H9 (cell line): Measurements from ENCODE around the gene ARL8A. TPM values are rescaled to one million over a fixed set of nuclear protein-coding genes. Genes with fewer than 3 reads are reported as not detected.

Experiments used
- DNase-seq: peaks from one replicate; pipeline ENCODE4 v3.0.0-alpha.2; 2017
- H2AFZ ChIP-seq: one replicate; pipeline ENCODE4 v1.6.1; 2013; ENCODE audit warnings: mild to moderate bottlenecking, low read length, control low read depth, moderate library complexity
- H2AK5ac ChIP-seq: 2 replicates; pipeline ENCODE4 v1.6.1; 2013; ENCODE audit warnings: low read length, control low read depth, mixed read lengths; ENCODE audit not compliant: insufficient read length
- H2BK120ac ChIP-seq: one replicate; pipeline ENCODE4 v1.6.1; 2013; ENCODE audit warnings: low read depth, mild to moderate bottlenecking, low read length, control low read depth, inconsistent platforms; ENCODE audit not compliant: poor library complexity, severe bottlenecking
- H2BK12ac ChIP-seq: 2 replicates; pipeline ENCODE4 v1.6.1; 2013; ENCODE audit warnings: low read length, control low read depth, mixed read lengths, low read depth; ENCODE audit not compliant: insufficient read length
- H2BK15ac ChIP-seq: 2 replicates; pipeline ENCODE4 v1.6.1; 2013; ENCODE audit warnings: low read depth, low read length, control low read depth
- H2BK20ac ChIP-seq: one replicate; pipeline ENCODE4 v1.6.1; 2013; ENCODE audit warnings: low read depth, mild to moderate bottlenecking, low read length, control low read depth, inconsistent platforms; ENCODE audit not compliant: poor library complexity, severe bottlenecking
- H2BK5ac ChIP-seq: 2 replicates; pipeline ENCODE4 v1.6.1; 2013; ENCODE audit warnings: low read length, control low read depth, mixed read lengths; ENCODE audit not compliant: insufficient read length
- H3K14ac ChIP-seq: 2 replicates; pipeline ENCODE4 v1.6.1; 2013; ENCODE audit warnings: low read length, control low read depth; ENCODE audit not compliant: insufficient read depth
- H3K18ac ChIP-seq: 2 replicates; pipeline ENCODE4 v1.6.1; 2013; ENCODE audit warnings: low read depth, mild to moderate bottlenecking, mixed read lengths, low read length, control low read depth; ENCODE audit not compliant: insufficient read length
- H3K23ac ChIP-seq: 2 replicates; pipeline ENCODE4 v1.6.1; 2013; ENCODE audit warnings: low read length, control low read depth, mixed read lengths, low read depth; ENCODE audit not compliant: insufficient read length
- H3K23me2 ChIP-seq: 2 replicates; pipeline ENCODE4 v1.6.1; 2013; ENCODE audit warnings: low read depth, mild to moderate bottlenecking, mixed read lengths, low read length, control low read depth; ENCODE audit not compliant: insufficient read length, poor library complexity, severe bottlenecking
- H3K27ac ChIP-seq: 2 replicates; pipeline ENCODE4 v1.5.1; 2013; ENCODE audit warnings: low read length, control low read depth, mixed read lengths, low read depth; ENCODE audit not compliant: insufficient read length
- H3K27me3 ChIP-seq: 2 replicates; pipeline ENCODE4 v1.6.1; 2013; ENCODE audit warnings: low read length, control low read depth, inconsistent platforms; ENCODE audit not compliant: insufficient read depth
- H3K4ac ChIP-seq: 2 replicates; pipeline ENCODE4 v1.6.1; 2013; ENCODE audit warnings: low read depth, mild to moderate bottlenecking, control low read depth, inconsistent platforms, low read length, moderate library complexity
- H3K4me1 ChIP-seq: 2 replicates; pipeline ENCODE4 v1.6.1; 2013; ENCODE audit warnings: low read length, control low read depth, inconsistent platforms; ENCODE audit not compliant: insufficient read depth
- H3K4me2 ChIP-seq: 2 replicates; pipeline ENCODE4 v1.6.1; 2013; ENCODE audit warnings: low read length, control low read depth, mixed read lengths; ENCODE audit not compliant: insufficient read length, insufficient read depth
- H3K56ac ChIP-seq: 2 replicates; pipeline ENCODE4 v1.6.1; 2013; ENCODE audit warnings: low read depth, mild to moderate bottlenecking, mixed read lengths, low read length, control low read depth; ENCODE audit not compliant: insufficient read length
- H3K79me1 ChIP-seq: 2 replicates; pipeline ENCODE4 v1.6.1; 2013; ENCODE audit warnings: low read depth, mild to moderate bottlenecking, moderate library complexity, low read length, control low read depth, inconsistent platforms; ENCODE audit not compliant: insufficient read depth, poor library complexity, severe bottlenecking
- H3K79me2 ChIP-seq: 2 replicates; pipeline ENCODE4 v1.6.1; 2013; ENCODE audit warnings: low read length, control low read depth, inconsistent platforms; ENCODE audit not compliant: insufficient read depth
- H3K9ac ChIP-seq: 2 replicates; pipeline ENCODE4 v1.6.1; 2013; ENCODE audit warnings: low read length, control low read depth, mixed read lengths; ENCODE audit not compliant: insufficient read length; ENCODE audit errors: extremely low read depth
- H3K9me3 ChIP-seq: one replicate; pipeline ENCODE4 v1.6.1; 2013; ENCODE audit warnings: low read depth, low read length, inconsistent platforms; ENCODE audit not compliant: control insufficient read depth
- H3T11ph ChIP-seq: one replicate; pipeline ENCODE4 v1.6.1; 2013; ENCODE audit warnings: mild to moderate bottlenecking, low read length, control low read depth, inconsistent platforms
- H4K20me1 ChIP-seq: one replicate; pipeline ENCODE4 v1.6.1; 2013; ENCODE audit not compliant: control insufficient read depth, insufficient read length, insufficient read depth
- H4K5ac ChIP-seq: 2 replicates; pipeline ENCODE4 v1.6.1; 2013; ENCODE audit warnings: low read depth, mild to moderate bottlenecking, mixed read lengths, low read length, control low read depth; ENCODE audit not compliant: insufficient read length
- H4K8ac ChIP-seq: replicated peaks from 2 replicates; pipeline ENCODE4 v1.6.1; 2013; ENCODE audit warnings: low read length, control low read depth, mixed read lengths, low read depth; ENCODE audit not compliant: insufficient read length
- H4K91ac ChIP-seq: 2 replicates; pipeline ENCODE4 v1.6.1; 2013; ENCODE audit warnings: low read depth, mild to moderate bottlenecking, moderate library complexity, mixed read lengths, low read length, control low read depth; ENCODE audit not compliant: insufficient read length
- H3K27ac Mint-ChIP-seq, 3 experiments: 2 replicates in 2 of 3; 3 replicates in 1 of 3; pipeline ENCODE4 v1.8.0; 2020 to 2021; ENCODE audit warnings: mixed read lengths in 3 of 3, mild to moderate bottlenecking in 1 of 3, moderate library complexity in 1 of 3
- H3K27me3 Mint-ChIP-seq: 2 replicates; pipeline ENCODE4 v1.8.0; 2021; ENCODE audit warnings: low read depth, mild to moderate bottlenecking, moderate library complexity, mixed read lengths
- H3K36me3 Mint-ChIP-seq, 3 experiments: 2 replicates in 2 of 3; 3 replicates in 1 of 3; pipeline ENCODE4 v1.8.0; 2020 to 2021; ENCODE audit warnings: low read depth in 3 of 3, mixed read lengths in 3 of 3; ENCODE audit not compliant: insufficient read depth in 1 of 3
- H3K4me1 Mint-ChIP-seq, 2 experiments: 2 replicates each; pipeline ENCODE4 v1.8.0; 2020; ENCODE audit warnings: mixed read lengths in 2 of 2
- H3K4me3 Mint-ChIP-seq, 2 experiments: 2 replicates in 1 of 2; 3 replicates in 1 of 2; pipeline ENCODE4 v1.8.0; 2020 to 2021; ENCODE audit warnings: mild to moderate bottlenecking in 2 of 2, mixed read lengths in 2 of 2, moderate library complexity in 1 of 2
- H3K9me3 Mint-ChIP-seq, 2 experiments: 2 replicates in 1 of 2; 3 replicates in 1 of 2; pipeline ENCODE4 v1.8.0; 2020; ENCODE audit warnings: mild to moderate bottlenecking in 2 of 2, mixed read lengths in 2 of 2, moderate library complexity in 1 of 2
- WGBS: extraction: QIAGEN DNeasy Blood & Tissue Kit; methylation state at CpG from one replicate; pipeline ENCODE4 v1.1.7; 2013; ENCODE audit warnings: missing lambda C conversion rate, low lambda C conversion rate, mixed read lengths; ENCODE audit not compliant: insufficient read length; ENCODE audit errors: extremely low coverage; 5-methylcytosine and 5-hydroxymethylcytosine counted together
- total RNA-seq: library from RNA; stranded (reverse); gene quantifications from 2 replicates; pipeline ENCODE4 v1.2.1, GENCODE V29; 2021
- TF ChIP-seq, protein P1 (sequence below): fragments of 200-600 bp; sonication (generic); conservative IDR thresholded peaks from 3 replicates; pipeline ENCODE4 v1.8.0; 2021; ENCODE audit warnings: antibody characterized with exemption, mild to moderate bottlenecking

The ARL8A gene
- total RNA-seq, 1 experiment from 2014 or later, result 67.2 TPM

GRCh38 chr1:202130297-202130721, 14.2 kb downstream of the ARL8A start:
- DNase-seq, result no peak

More at GRCh38 chr1:202130297-202130721, 14.2 kb downstream of the ARL8A start:
- Mint-ChIP-seq H3K9me3 (no peaks in the 10 kb centered on the region), H3K4me3 (no peak overlapping the region), H3K4me1 (peaks cover 6 to 13% of the 10 kb centered on the region in 2 experiments), H3K27ac (no peak overlapping the region), H3K27me3 (peaks cover 4% of the 10 kb centered on the region; the same call in 1 of the 2 replicates), H3K36me3 (peaks cover 7 to 27% (median 25%) of the 10 kb centered on the region in 3 experiments; a peak in 6 of 7 replicates)
- Histone ChIP-seq H2BK12ac (no peak overlapping the region), H2AFZ (no peak overlapping the region), H3K4me2 (no peak overlapping the region), H3K79me1 (no peaks in the 10 kb centered on the region), H3K23me2 (no peaks in the 10 kb centered on the region), H3K18ac (no peak overlapping the region), H3K14ac (no peak overlapping the region; the same call in 1 of the 2 replicates), H3T11ph (no peak overlapping the region), H2BK15ac (no peak overlapping the region), H2BK5ac (no peak overlapping the region), H2BK20ac (no peak overlapping the region), H4K5ac (no peak overlapping the region), H4K91ac (no peak overlapping the region), H3K79me2 (no peaks in the 10 kb centered on the region), H4K20me1 (no peaks in the 10 kb centered on the region), H4K8ac (no peak overlapping the region), H3K4me1 (0 out of 2 replicates have a peak, but pooled peaks cover 2% of the 10 kb centered on the region), H3K27me3 (no peaks in the 10 kb centered on the region), H3K9ac (no peak overlapping the region), H2BK120ac (no peak overlapping the region), H3K23ac (no peak overlapping the region), H3K56ac (no peak overlapping the region), H2AK5ac (no peak overlapping the region), H3K4ac (no peak overlapping the region), H3K27ac (no peak overlapping the region), H3K9me3 (no peaks in the 10 kb centered on the region)
- TF ChIP-seq, protein P1, sequence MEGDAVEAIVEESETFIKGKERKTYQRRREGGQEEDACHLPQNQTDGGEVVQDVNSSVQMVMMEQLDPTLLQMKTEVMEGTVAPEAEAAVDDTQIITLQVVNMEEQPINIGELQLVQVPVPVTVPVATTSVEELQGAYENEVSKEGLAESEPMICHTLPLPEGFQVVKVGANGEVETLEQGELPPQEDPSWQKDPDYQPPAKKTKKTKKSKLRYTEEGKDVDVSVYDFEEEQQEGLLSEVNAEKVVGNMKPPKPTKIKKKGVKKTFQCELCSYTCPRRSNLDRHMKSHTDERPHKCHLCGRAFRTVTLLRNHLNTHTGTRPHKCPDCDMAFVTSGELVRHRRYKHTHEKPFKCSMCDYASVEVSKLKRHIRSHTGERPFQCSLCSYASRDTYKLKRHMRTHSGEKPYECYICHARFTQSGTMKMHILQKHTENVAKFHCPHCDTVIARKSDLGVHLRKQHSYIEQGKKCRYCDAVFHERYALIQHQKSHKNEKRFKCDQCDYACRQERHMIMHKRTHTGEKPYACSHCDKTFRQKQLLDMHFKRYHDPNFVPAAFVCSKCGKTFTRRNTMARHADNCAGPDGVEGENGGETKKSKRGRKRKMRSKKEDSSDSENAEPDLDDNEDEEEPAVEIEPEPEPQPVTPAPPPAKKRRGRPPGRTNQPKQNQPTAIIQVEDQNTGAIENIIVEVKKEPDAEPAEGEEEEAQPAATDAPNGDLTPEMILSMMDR, result no peak
- no CpG with 5 or more reads among the region's 11 CpGs for WGBS
